Activated B cell treated with CpG ODN at 0.5 μM for 24 hours (primary cell): Measurements from ENCODE around the gene ADCY6. TPM values are rescaled to one million over a fixed set of nuclear protein-coding genes. Genes with fewer than 3 reads are reported as not detected.

ENCODE experiments used
- ATAC-seq: fragments of 200-7000 bp; cut with Tn5 transposase; one replicate; pipeline ENCODE4 v1.10.0; 2021; ENCODE audit warnings: low read depth, mild to moderate bottlenecking, moderate library complexity
- CTCF ChIA-PET: fragments of 350-600 bp; sonication (Branson Sonifier 250); formaldehyde crosslinking; loops from one replicate; lab custom pipeline; 2021; ENCODE audit warnings: antibody characterized with exemption; lab: Charles Lee
- POLR2A ChIA-PET: fragments of 350-600 bp; sonication (Branson Sonifier 250); formaldehyde crosslinking; loops from one replicate; lab custom pipeline; 2021; ENCODE audit warnings: antibody characterized with exemption; lab: Charles Lee
- DNase-seq: peaks from one replicate; pipeline ENCODE4 v3.0.0; 2022
- H3K27ac Mint-ChIP-seq: one replicate; pipeline ENCODE4 v1.8.0; 2020; ENCODE audit warnings: mixed read lengths
- H3K27me3 Mint-ChIP-seq: one replicate; pipeline ENCODE4 v1.8.0; 2021; ENCODE audit warnings: mixed read lengths
- H3K36me3 Mint-ChIP-seq: one replicate; pipeline ENCODE4 v1.8.0; 2021; ENCODE audit warnings: low read depth, mixed read lengths
- H3K4me1 Mint-ChIP-seq: one replicate; pipeline ENCODE4 v1.8.0; 2021; ENCODE audit warnings: mixed read lengths
- H3K4me3 Mint-ChIP-seq: one replicate; pipeline ENCODE4 v1.8.0; 2020; ENCODE audit warnings: mild to moderate bottlenecking, mixed read lengths
- H3K9me3 Mint-ChIP-seq: one replicate; pipeline ENCODE4 v1.8.0; 2020; ENCODE audit warnings: mixed read lengths
- intact Hi-C: fragments of 100-400 bp; cut with micrococcal nuclease; formaldehyde crosslinking; loops from one replicate; pipeline ENCODE4 v1.15.1; 2024
- total RNA-seq: library from RNA; stranded (reverse); gene quantifications from 2 replicates; pipeline ENCODE4 v1.2.3, GENCODE V29; 2022
- TF ChIP-seq, protein P1 (sequence below): fragments of 200-600 bp; IDR thresholded peaks from one replicate; pipeline ENCODE4 v1.8.0; 2022; ENCODE audit warnings: antibody characterized with exemption, mild to moderate bottlenecking

Gene ADCY6
- total RNA-seq, 1 donor from 2014 or later = 0.60 TPM

DNA sequence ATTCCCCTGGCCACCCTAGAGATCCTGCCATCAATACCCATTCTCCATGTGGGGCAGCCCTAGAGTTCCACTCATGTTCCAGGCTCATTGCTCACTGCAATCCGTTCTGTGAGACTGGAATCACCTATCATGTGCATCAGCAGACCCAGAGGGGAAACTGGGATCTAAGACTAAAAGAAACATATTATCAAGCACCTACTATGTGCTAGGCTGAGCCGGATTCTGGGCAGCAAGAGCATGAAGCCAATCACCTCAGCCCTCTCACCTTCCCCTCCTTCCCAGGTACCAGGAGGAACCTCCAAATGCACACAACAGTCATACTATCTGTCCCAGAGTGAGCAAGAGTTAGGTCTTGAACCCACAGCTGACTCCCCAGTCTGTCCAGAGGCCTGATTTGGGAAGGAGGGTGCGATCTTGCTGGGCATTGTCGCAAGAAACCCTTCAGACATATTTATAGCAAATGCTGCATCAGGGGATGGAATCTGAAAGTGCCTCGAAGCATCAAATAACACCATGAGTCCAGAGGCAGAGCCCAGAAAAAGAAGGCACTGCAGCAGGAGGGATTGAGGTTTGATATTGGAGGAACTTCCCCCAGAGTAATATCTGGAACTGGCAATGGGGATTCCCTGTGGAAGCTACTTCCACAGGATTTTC, 22.7 kb upstream of the ADCY6 start:
- no peak for ATAC-seq
- H3K36me3 Mint-ChIP-seq = peaks cover 3% of the 10 kb centered on the region
- H3K27ac Mint-ChIP-seq = no peak overlapping the region
- peaks cover 4% of the 10 kb centered on the region for H3K27me3 Mint-ChIP-seq
- DNase-seq = no peak
- TF ChIP-seq, protein P1, sequence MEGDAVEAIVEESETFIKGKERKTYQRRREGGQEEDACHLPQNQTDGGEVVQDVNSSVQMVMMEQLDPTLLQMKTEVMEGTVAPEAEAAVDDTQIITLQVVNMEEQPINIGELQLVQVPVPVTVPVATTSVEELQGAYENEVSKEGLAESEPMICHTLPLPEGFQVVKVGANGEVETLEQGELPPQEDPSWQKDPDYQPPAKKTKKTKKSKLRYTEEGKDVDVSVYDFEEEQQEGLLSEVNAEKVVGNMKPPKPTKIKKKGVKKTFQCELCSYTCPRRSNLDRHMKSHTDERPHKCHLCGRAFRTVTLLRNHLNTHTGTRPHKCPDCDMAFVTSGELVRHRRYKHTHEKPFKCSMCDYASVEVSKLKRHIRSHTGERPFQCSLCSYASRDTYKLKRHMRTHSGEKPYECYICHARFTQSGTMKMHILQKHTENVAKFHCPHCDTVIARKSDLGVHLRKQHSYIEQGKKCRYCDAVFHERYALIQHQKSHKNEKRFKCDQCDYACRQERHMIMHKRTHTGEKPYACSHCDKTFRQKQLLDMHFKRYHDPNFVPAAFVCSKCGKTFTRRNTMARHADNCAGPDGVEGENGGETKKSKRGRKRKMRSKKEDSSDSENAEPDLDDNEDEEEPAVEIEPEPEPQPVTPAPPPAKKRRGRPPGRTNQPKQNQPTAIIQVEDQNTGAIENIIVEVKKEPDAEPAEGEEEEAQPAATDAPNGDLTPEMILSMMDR = no peak
- no peak overlapping the region for H3K4me3 Mint-ChIP-seq
- peaks cover 20% of the 10 kb centered on the region for H3K4me1 Mint-ChIP-seq
- no peaks in the 10 kb centered on the region for H3K9me3 Mint-ChIP-seq
- CTCF ChIA-PET = interaction anchor here (0.6 to 1.8 kb wide), 2 partner anchors 17 to 108 kb away, joined by 3 to 4 read pairs; no protein-coding TSS in a partner anchor
- POLR2A ChIA-PET = no interaction called here
- intact Hi-C loops = no loop called here

DNA sequence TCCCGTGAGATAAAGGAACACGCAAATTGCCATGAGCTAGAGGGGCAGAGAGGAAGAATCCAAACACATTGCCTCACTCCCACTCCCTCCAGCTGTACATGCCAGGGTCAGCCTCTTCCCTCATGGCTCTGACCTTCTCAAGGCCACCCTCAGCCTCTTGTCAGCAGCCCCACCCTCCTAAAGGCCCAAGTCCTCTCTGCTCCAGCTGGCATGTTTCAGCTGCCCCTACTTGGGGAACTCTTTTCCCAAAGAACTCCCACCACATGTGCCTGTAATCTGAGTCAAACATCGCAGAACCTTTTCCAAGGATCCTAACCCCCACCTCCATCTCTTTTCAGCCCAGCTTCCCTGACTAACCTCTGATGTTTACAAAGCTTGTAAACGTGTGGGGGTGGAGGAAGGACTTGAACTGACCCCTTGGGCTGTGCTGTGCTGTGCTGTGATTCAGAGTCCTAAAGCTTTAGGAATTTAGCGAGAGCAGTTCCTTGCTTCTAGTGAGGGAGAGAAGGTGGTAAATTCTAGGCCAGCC, 22.1 kb upstream of the ADCY6 start:
- ChIA-PET CTCF (interaction anchor here (1.8 kb wide), 1 partner anchor 16 kb away, joined by 4 read pairs; no protein-coding TSS in a partner anchor), POLR2A (no interaction called here)
- no peak overlapping the region for H3K27ac Mint-ChIP-seq
- H3K4me3 Mint-ChIP-seq = no peak overlapping the region
- TF ChIP-seq, protein P1 = no peak
- no peak for DNase-seq
- ATAC-seq = no peak
- intact Hi-C loops = no loop called here
- peaks cover 16% of the 10 kb centered on the region for H3K4me1 Mint-ChIP-seq
- no peaks in the 10 kb centered on the region for H3K27me3 Mint-ChIP-seq
- peaks cover 3% of the 10 kb centered on the region for H3K36me3 Mint-ChIP-seq
- H3K9me3 Mint-ChIP-seq = no peaks in the 10 kb centered on the region

GRCh38 chr12:48807981-48808380, 19.1 kb upstream of the ADCY6 start:
- no peak overlapping the region for H3K27ac Mint-ChIP-seq
- no peak for ATAC-seq
- CTCF ChIA-PET = no interaction called here

DNA sequence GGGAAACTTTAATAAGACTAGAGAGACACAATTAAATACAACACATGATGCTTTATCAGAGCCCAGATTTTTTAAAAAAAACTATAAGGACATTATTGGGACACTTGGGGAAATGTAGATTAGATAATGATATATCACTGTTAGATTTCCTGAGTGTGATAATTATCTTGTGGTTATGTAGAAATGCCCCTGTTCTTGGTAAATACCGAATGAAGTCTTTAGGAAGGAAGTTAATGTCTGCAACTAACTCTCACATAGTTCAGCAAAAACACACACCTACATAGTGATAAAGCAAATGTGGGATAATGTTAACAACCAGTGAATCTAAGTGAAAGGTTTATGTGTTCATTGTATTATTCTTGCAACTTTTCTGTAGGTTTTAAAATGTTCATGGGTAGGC, 14.8 kb upstream of the ADCY6 start:
- no peaks in the 10 kb centered on the region for H3K9me3 Mint-ChIP-seq
- DNase-seq (no peak), ATAC-seq (no peak)
- H3K4me3 Mint-ChIP-seq = no peak overlapping the region
- CTCF ChIA-PET = no interaction called here
- no peaks in the 10 kb centered on the region for H3K4me1 Mint-ChIP-seq
- POLR2A ChIA-PET = no interaction called here
- H3K36me3 Mint-ChIP-seq = no peaks in the 10 kb centered on the region
- intact Hi-C loops = no loop called here
- H3K27ac Mint-ChIP-seq = no peak overlapping the region
- peaks cover 6% of the 10 kb centered on the region for H3K27me3 Mint-ChIP-seq
- TF ChIP-seq, protein P1 = no peak

More at GRCh38 chr12:48807981-48808380, 19.1 kb upstream of the ADCY6 start:
- TF ChIP-seq, protein P1 = no peak
- intact Hi-C loops = no loop called here
- no peaks in the 10 kb centered on the region for H3K9me3 Mint-ChIP-seq
- DNase-seq = no peak
- no peaks in the 10 kb centered on the region for H3K4me1 Mint-ChIP-seq
- H3K27me3 Mint-ChIP-seq = no peaks in the 10 kb centered on the region
- H3K4me3 Mint-ChIP-seq = no peak overlapping the region
- POLR2A ChIA-PET = no interaction called here
- H3K36me3 Mint-ChIP-seq = no peaks in the 10 kb centered on the region

- DNase-seq = no peak
- Mint-ChIP-seq H3K27ac (no peak overlapping the region), H3K4me1 (peaks cover 2% of the 10 kb centered on the region), H3K27me3 (peaks cover 7% of the 10 kb centered on the region), H3K36me3 (no peaks in the 10 kb centered on the region), H3K4me3 (no peak overlapping the region), H3K9me3 (no peaks in the 10 kb centered on the region)
- POLR2A ChIA-PET = no interaction called here
- ATAC-seq = no peak
- intact Hi-C loops = no loop called here
- CTCF ChIA-PET = interaction anchor here (1.7 kb wide), 1 partner anchor 48 kb away, joined by 8 read pairs; no protein-coding TSS in a partner anchor
- TF ChIP-seq, protein P1 = no peak
These were observed 12.1 kb upstream of the ADCY6 start for GRCh38 chr12:48800971-48801370.
